Measurements from ENCODE around the gene OSGIN1. TPM values are rescaled to one million over a fixed set of nuclear protein-coding genes. Genes with fewer than 3 reads are reported as not detected.

The OSGIN1 gene
- total and polyA plus RNA-seq, 9 donors, result 0.65 to 9.3 (median 5.4) TPM

GRCh38 chr16:83989300-83989699 is 36.3 kb downstream of the OSGIN1 start:
- Histone ChIP-seq H3K27me3 (no peaks in the 10 kb centered on the region), H3K36me3 (no peaks in the 10 kb centered on the region), H3K27ac (no peak overlapping the region), H3K9me3 (no peaks in the 10 kb centered on the region), H3K4me1 (ENCODE audit: insufficient read depth) (no peaks in the 10 kb centered on the region), H3K4me3 (no peak overlapping the region)
- TF ChIP-seq CTCF (IDR thresholded peaks at IDR 0.05), result no peak
- TF ChIP-seq POLR2A (IDR thresholded peaks at IDR 0.05), result no peak
- TF ChIP-seq EP300 (IDR thresholded peaks at IDR 0.05), result no peak
- intact Hi-C loops (cut with DNase I), result loop anchor here in 1 of 4 donors (2.0 kb wide), 1 partner anchor 32 kb away; no protein-coding TSS in a partner anchor
- no peak for DNase-seq
- 61 to 76% (median 66%) methylated on average over 8 of the region's 8 CpGs for whole genome bisulfite sequencing, 3 donors

GRCh38 chr16:83990492-83990891 is 37.5 kb downstream of the OSGIN1 start:
- Histone ChIP-seq H3K27ac (no peak overlapping the region), H3K4me1 (ENCODE audit: insufficient read depth) (no peaks in the 10 kb centered on the region), H3K27me3 (no peaks in the 10 kb centered on the region), H3K4me3 (no peak overlapping the region), H3K36me3 (no peaks in the 10 kb centered on the region), H3K9me3 (no peaks in the 10 kb centered on the region)
- WGBS, 3 donors, result 81 to 89% (median 84%) methylated on average over 11 of the region's 11 CpGs
- intact Hi-C loops (cut with DNase I), result no loop called here
- no peak for DNase-seq
- TF ChIP-seq POLR2A (IDR thresholded peaks at IDR 0.05) (no peak), CTCF (IDR thresholded peaks at IDR 0.05) (no peak), EP300 (IDR thresholded peaks at IDR 0.05) (no peak)

- Histone ChIP-seq H3K27ac (no peak overlapping the region), H3K27me3 (no peaks in the 10 kb centered on the region), H3K4me1 (ENCODE audit: insufficient read depth) (peaks cover 2% of the 10 kb centered on the region), H3K4me3 (no peak overlapping the region), H3K9me3 (no peaks in the 10 kb centered on the region), H3K36me3 (no peaks in the 10 kb centered on the region)
- no peak for DNase-seq
- intact Hi-C loops (cut with DNase I), result no loop called here
- 47 to 56% (median 56%) methylated on average over 6 of the region's 6 CpGs for WGBS, 3 donors
- TF ChIP-seq CTCF (IDR thresholded peaks at IDR 0.05), result no peak
- TF ChIP-seq EP300 (IDR thresholded peaks at IDR 0.05), result no peak
- TF ChIP-seq POLR2A (IDR thresholded peaks at IDR 0.05), result no peak
Observed at GRCh38 chr16:83992624-83993023, 39.6 kb downstream of the OSGIN1 start.

GRCh38 chr16:83994087-83994486 is 41.0 kb downstream of the OSGIN1 start:
- H3K27me3 ChIP-seq, result no peaks in the 10 kb centered on the region
- H3K36me3 ChIP-seq, result no peaks in the 10 kb centered on the region
- H3K4me3 ChIP-seq, result no peak overlapping the region
- 87 to 92% (median 89%) methylated on average over 8 of the region's 8 CpGs for WGBS, 3 donors
- DNase-seq, result no peak
- H3K27ac ChIP-seq, result no peak overlapping the region
- no peak for TF ChIP-seq EP300 (IDR thresholded peaks at IDR 0.05)
- no peaks in the 10 kb centered on the region for H3K9me3 ChIP-seq
- peaks cover 2% of the 10 kb centered on the region for H3K4me1 ChIP-seq (ENCODE audit: insufficient read depth)
- intact Hi-C loops (cut with DNase I), result no loop called here

- H3K4me1 ChIP-seq (ENCODE audit: insufficient read depth), result peaks cover 2% of the 10 kb centered on the region
- no peak overlapping the region for H3K27ac ChIP-seq
- intact Hi-C loops (cut with DNase I), result no loop called here
- DNase-seq, result no peak
- no peak for TF ChIP-seq CTCF (IDR thresholded peaks at IDR 0.05)
- no peak for TF ChIP-seq EP300 (IDR thresholded peaks at IDR 0.05)
- TF ChIP-seq POLR2A (IDR thresholded peaks at IDR 0.05), result no peak
- no peak overlapping the region for H3K4me3 ChIP-seq
- H3K27me3 ChIP-seq, result no peaks in the 10 kb centered on the region
- H3K36me3 ChIP-seq, result no peaks in the 10 kb centered on the region
- H3K9me3 ChIP-seq, result no peaks in the 10 kb centered on the region
- WGBS, 3 donors, result 85 to 88% (median 88%) methylated on average over 13 of the region's 13 CpGs
Observed at GRCh38 chr16:83994703-83995102, 41.7 kb downstream of the OSGIN1 start.

All from ovary (tissue), 9 donors.